Glutamatergic neuron (in vitro differentiated cells): ENCODE results near the gene ATRNL1. TPM values are rescaled to one million over a fixed set of nuclear protein-coding genes. Genes with fewer than 3 reads are reported as not detected.

Experiments
- DNase-seq: peaks from one replicate; pipeline ENCODE4 v3.0.0; 2022
- H3K27ac Mint-ChIP-seq: one replicate; pipeline ENCODE4 v1.8.0; 2020; ENCODE audit warnings: mild to moderate bottlenecking, mixed read lengths, inconsistent platforms; ENCODE audit not compliant: unreplicated experiment
- H3K27me3 Mint-ChIP-seq: one replicate; pipeline ENCODE4 v1.8.0; 2020; ENCODE audit warnings: mild to moderate bottlenecking, moderate library complexity, mixed read lengths, inconsistent platforms; ENCODE audit not compliant: unreplicated experiment
- H3K36me3 Mint-ChIP-seq: one replicate; pipeline ENCODE4 v1.8.0; 2020; ENCODE audit warnings: mild to moderate bottlenecking, mixed read lengths, inconsistent platforms; ENCODE audit not compliant: unreplicated experiment
- H3K4me1 Mint-ChIP-seq: one replicate; pipeline ENCODE4 v1.8.0; 2020; ENCODE audit warnings: mild to moderate bottlenecking, low read depth, mixed read lengths, inconsistent platforms; ENCODE audit not compliant: unreplicated experiment
- H3K4me3 Mint-ChIP-seq: one replicate; pipeline ENCODE4 v1.8.0; 2020; ENCODE audit warnings: mild to moderate bottlenecking, mixed read lengths, inconsistent platforms; ENCODE audit not compliant: unreplicated experiment
- H3K9me3 Mint-ChIP-seq: one replicate; pipeline ENCODE4 v1.8.0; 2020; ENCODE audit warnings: mild to moderate bottlenecking, moderate library complexity, mixed read lengths, inconsistent platforms; ENCODE audit not compliant: unreplicated experiment
- total RNA-seq: library from RNA; stranded (reverse); fragmentation: NEBNext Ultra II Directional; extraction: Animal tissue kit (Norgen Biotek cat#: 25700); gene quantifications from one replicate; pipeline ENCODE4 v1.2.1, GENCODE V29; 2021; ENCODE audit not compliant: unreplicated experiment
- TF ChIP-seq, protein P1 (sequence below): fragments of 200-600 bp; sonication (generic); IDR thresholded peaks from one replicate; pipeline ENCODE4 v1.5.0; 2021; ENCODE audit not compliant: partially characterized antibody, unreplicated experiment

ATRNL1 gene
- total RNA-seq, 1 donor from 2014 or later = 35.9 TPM

DNA sequence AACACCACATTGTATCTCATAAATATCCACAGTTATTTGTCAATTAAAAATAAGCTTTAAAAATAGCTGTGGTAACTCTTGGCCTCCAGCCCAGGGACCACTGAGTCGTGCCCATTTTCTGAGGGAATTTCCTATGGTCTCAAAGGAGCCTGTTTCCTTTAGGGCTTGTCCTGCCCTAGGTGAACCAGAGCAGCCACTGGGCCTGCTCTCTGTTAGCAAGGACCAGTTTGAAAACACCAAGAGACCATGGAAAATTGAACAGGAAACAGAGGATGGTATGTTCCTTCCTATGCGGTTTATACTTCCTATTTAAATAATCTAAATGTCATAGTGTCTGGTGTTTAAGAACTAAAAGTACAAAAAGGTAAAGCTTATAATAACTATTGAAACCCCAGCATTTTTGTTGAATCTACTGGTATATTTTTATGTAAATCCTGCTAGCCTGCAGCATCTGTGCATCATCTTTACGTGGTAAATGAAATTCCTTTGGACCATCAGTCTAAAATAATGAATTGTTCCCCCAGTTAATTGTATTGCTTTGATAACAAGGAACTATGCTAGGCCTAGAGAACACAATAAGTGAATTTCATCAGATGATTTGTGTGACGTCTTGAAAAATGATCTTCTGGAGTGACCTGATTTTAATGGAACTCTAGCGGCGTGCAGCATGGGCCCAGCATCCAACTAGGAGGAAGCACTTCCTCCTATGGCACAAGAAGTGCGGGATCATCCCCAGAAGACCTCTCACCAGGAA lies 846.1 kb downstream of the ATRNL1 start:
- H3K27me3 Mint-ChIP-seq = peaks cover 3% of the 10 kb centered on the region
- DNase-seq = no peak
- TF ChIP-seq, protein P1, sequence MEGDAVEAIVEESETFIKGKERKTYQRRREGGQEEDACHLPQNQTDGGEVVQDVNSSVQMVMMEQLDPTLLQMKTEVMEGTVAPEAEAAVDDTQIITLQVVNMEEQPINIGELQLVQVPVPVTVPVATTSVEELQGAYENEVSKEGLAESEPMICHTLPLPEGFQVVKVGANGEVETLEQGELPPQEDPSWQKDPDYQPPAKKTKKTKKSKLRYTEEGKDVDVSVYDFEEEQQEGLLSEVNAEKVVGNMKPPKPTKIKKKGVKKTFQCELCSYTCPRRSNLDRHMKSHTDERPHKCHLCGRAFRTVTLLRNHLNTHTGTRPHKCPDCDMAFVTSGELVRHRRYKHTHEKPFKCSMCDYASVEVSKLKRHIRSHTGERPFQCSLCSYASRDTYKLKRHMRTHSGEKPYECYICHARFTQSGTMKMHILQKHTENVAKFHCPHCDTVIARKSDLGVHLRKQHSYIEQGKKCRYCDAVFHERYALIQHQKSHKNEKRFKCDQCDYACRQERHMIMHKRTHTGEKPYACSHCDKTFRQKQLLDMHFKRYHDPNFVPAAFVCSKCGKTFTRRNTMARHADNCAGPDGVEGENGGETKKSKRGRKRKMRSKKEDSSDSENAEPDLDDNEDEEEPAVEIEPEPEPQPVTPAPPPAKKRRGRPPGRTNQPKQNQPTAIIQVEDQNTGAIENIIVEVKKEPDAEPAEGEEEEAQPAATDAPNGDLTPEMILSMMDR = no peak
- no peak overlapping the region for H3K4me3 Mint-ChIP-seq
- peaks cover 4% of the 10 kb centered on the region for H3K36me3 Mint-ChIP-seq
- no peaks in the 10 kb centered on the region for H3K9me3 Mint-ChIP-seq
- peaks cover 9% of the 10 kb centered on the region for H3K4me1 Mint-ChIP-seq
- no peak overlapping the region for H3K27ac Mint-ChIP-seq

DNA sequence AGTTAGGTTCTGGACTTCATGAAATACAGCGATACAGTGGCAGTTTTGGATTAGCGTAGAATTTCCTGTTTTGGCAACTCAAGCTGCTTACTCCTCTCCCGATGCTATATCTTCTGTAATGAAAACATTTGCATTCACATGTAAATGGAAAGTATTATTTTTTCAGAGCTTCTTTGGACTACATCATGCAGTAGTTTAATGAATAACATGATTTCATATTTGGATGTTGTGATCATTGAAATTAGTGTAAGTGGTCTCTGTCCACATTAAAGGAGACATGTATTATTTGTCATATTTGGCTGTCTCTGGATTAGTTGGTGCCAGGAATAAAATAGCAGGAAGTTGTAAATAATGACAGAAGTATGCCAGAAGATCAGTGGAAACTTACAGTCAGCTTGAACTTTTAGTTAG lies 848.2 kb downstream of the ATRNL1 start:
- no peak for DNase-seq
- Mint-ChIP-seq H3K27ac (no peak overlapping the region), H3K4me1 (no peaks in the 10 kb centered on the region), H3K27me3 (no peaks in the 10 kb centered on the region), H3K9me3 (no peaks in the 10 kb centered on the region), H3K4me3 (no peak overlapping the region), H3K36me3 (peaks cover 4% of the 10 kb centered on the region)
- TF ChIP-seq, protein P1 = no peak

DNA sequence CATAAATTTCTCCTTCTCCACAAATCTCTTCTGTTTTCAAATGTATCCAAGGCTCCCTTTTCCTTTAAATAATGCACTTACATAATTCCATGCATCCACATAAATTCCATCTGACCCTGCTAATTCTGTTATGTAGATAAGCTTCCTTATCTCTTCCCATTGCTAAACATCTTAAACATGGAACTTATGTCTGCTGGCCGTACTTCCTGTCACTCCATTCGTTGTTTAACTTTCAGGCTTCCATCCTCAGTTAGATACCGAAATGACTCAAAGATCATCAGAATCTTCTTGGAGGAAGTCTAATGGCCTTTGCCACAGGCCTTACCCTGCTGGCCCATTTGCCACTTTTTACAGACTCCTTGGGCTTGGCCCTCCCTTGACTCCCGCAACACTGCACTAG lies 848.9 kb downstream of the ATRNL1 start:
- H3K9me3 Mint-ChIP-seq = no peaks in the 10 kb centered on the region
- no peak overlapping the region for H3K4me3 Mint-ChIP-seq
- H3K27ac Mint-ChIP-seq = no peak overlapping the region
- no peaks in the 10 kb centered on the region for H3K4me1 Mint-ChIP-seq
- DNase-seq = no peak
- TF ChIP-seq, protein P1 = no peak
- H3K27me3 Mint-ChIP-seq = no peaks in the 10 kb centered on the region
- H3K36me3 Mint-ChIP-seq = peaks cover 4% of the 10 kb centered on the region

DNA sequence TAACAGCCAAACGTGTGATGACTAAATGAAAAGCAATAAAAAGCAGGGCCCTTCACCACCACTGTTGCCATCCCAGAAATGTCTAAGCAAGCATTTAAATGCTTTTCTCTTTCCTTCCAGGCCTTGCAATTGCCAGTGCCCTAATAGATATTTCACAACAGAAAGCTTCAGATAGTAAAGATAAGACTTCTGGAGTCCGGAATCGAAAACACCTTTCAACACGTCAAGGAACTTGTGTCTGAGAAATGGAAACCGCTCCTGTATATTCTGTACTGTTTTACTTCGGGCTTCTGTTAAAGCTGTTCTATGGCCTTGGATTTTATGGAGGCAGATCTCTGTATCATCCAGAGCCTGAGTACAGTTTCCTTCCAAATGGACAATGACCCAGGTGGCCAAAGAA lies 851.4 kb downstream of the ATRNL1 start:
- DNase-seq = no peak
- Mint-ChIP-seq H3K27me3 (no peaks in the 10 kb centered on the region), H3K4me1 (peaks cover 9% of the 10 kb centered on the region), H3K27ac (no peak overlapping the region), H3K9me3 (no peaks in the 10 kb centered on the region), H3K4me3 (no peak overlapping the region), H3K36me3 (peaks cover 4% of the 10 kb centered on the region)
- TF ChIP-seq, protein P1 = no peak

DNA sequence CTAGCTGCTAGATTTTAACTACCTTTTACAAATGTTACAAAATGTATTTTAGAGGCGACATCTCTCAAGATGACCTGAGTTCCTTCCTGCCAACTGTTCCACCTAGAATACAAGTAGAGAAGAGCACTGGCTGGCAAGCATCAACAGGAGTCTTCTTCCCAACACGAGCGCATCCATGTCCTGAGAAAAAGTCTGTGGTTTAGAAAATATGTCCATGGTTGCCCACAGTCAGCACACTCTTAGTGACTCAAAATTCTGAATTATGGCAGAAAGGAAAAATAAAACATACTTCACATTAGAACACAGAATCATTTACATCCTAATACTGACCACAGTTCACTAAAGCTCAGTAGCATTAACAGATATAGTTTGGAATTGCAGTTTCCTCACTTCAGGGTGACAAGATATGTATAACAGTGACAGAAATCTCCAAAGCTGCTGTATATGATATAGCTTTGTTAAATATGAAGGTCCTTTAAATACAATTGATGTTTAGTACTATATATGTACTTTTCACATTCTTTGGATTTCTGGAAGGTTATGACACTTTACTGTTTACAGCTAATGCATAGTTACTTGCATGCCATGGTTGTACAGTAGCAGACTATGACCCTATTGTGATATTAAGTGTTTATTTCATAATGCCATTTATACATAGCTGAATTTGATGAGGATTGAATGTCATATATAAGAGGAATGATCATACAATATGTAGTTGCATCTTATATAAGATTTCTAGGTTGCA lies 852.7 kb downstream of the ATRNL1 start:
- no peaks in the 10 kb centered on the region for H3K27me3 Mint-ChIP-seq
- H3K9me3 Mint-ChIP-seq = no peaks in the 10 kb centered on the region
- no peak overlapping the region for H3K4me3 Mint-ChIP-seq
- no peak overlapping the region for H3K27ac Mint-ChIP-seq
- H3K36me3 Mint-ChIP-seq = peaks cover 4% of the 10 kb centered on the region
- DNase-seq = no peak
- TF ChIP-seq, protein P1 = no peak
- peaks cover 11% of the 10 kb centered on the region for H3K4me1 Mint-ChIP-seq
